Measurements from ENCODE around the gene FTO. TPM values are rescaled to one million over a fixed set of nuclear protein-coding genes. Genes with fewer than 3 reads are reported as not detected.

FTO gene
- total RNA-seq, 4 donors from 2014 or later = 102 to 138 (median 130) TPM

DNA sequence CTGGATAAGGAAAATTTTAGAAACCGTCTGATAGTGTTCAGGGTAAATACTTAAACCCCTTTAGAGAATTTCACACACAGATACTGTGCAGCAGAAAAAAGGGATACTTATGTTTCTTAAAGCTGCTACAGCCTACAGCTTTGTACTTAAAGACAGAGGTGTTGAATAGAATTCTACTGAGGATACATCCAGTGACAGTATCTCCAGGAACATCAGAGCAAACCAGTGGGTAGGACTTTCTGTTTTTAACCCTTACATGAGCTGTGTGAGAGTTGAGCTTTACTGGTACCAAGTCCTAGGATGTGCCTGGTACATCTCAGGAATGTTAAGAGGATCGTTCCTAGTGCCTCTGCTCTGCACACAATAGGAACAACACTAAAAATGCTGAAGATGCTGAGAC, 191.5 kb downstream of the FTO start:
- Histone ChIP-seq H3K27me3 (no peaks in the 10 kb centered on the region), H3K4me1 (peaks cover 0 to 51% (median 8%) of the 10 kb centered on the region in 3 donors), H3K36me3 (peaks cover 0 to 2% of the 10 kb centered on the region in 2 donors), H3K4me3 (no peak overlapping the region), H3K27ac (no peak overlapping the region), H3K9me3 (no peaks in the 10 kb centered on the region)
- ATAC-seq = no peak
- TF ChIP-seq POLR2A (IDR thresholded peaks at IDR 0.05) = no peak
- no peak for TF ChIP-seq EP300 (IDR thresholded peaks at IDR 0.05)
- TF ChIP-seq POLR2AphosphoS5 (IDR thresholded peaks at IDR 0.05) = no peak
- TF ChIP-seq, protein P1, sequence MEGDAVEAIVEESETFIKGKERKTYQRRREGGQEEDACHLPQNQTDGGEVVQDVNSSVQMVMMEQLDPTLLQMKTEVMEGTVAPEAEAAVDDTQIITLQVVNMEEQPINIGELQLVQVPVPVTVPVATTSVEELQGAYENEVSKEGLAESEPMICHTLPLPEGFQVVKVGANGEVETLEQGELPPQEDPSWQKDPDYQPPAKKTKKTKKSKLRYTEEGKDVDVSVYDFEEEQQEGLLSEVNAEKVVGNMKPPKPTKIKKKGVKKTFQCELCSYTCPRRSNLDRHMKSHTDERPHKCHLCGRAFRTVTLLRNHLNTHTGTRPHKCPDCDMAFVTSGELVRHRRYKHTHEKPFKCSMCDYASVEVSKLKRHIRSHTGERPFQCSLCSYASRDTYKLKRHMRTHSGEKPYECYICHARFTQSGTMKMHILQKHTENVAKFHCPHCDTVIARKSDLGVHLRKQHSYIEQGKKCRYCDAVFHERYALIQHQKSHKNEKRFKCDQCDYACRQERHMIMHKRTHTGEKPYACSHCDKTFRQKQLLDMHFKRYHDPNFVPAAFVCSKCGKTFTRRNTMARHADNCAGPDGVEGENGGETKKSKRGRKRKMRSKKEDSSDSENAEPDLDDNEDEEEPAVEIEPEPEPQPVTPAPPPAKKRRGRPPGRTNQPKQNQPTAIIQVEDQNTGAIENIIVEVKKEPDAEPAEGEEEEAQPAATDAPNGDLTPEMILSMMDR (IDR thresholded peaks at IDR 0.05) = no peak
- 71 to 85% methylated on average over 1 to 2 of the region's 2 CpGs for WGBS, 2 donors (ENCODE audit: low coverage in 1 of 2)

DNA sequence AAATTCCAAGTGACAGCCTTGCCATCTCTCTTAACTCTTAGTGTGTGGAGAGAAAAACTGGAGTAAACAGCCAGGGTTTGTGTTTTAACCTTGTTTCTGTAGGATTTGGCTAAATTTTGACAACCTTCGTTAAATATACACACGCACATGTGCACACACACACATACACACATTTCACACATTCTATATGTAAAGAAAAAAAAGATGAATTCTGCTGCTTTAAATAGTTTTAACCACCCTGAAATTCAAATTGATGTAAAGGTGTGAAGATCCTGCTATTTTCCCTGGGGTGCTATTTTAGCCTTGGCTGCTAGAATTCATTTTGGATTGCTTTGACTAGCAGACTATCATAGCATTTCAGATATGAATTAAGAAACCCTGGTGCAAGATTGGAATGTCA, 191.9 kb downstream of the FTO start:
- H3K4me3 ChIP-seq = no peak overlapping the region
- ATAC-seq = no peak
- 96 to 100% methylated on average over 2 of the region's 2 CpGs for WGBS, 2 donors (ENCODE audit: low coverage in 1 of 2)
- H3K36me3 ChIP-seq = no peaks in the 10 kb centered on the region
- no peak overlapping the region for H3K27ac ChIP-seq
- H3K4me1 ChIP-seq = peaks cover 0 to 51% (median 8%) of the 10 kb centered on the region in 3 donors
- no peaks in the 10 kb centered on the region for H3K27me3 ChIP-seq
- TF ChIP-seq POLR2A (IDR thresholded peaks at IDR 0.05) (no peak), POLR2AphosphoS5 (IDR thresholded peaks at IDR 0.05) (no peak), EP300 (IDR thresholded peaks at IDR 0.05) (no peak)
- TF ChIP-seq, protein P1 (IDR thresholded peaks at IDR 0.05) = no peak
- no peaks in the 10 kb centered on the region for H3K9me3 ChIP-seq

DNA sequence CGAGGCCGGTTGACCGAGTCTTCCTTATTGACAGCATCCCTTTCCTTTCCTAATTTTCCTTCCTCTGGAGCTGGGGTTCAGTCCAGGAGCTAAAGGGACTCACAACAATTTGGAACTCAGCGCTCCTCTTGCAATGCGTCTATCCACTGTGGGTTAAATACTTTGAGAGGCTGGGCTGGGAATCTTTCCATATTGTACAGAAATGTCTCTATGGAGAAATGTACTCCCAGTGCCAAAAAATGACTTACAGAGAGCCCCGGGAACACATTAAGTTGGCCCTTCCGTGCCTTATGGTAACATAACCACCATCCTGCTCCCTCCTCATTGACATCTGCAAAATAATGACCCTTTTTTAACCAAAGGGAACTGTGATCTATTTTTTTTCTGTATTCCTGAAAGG, 192.8 kb downstream of the FTO start:
- H3K4me1 ChIP-seq = peaks cover 0 to 51% (median 8%) of the 10 kb centered on the region in 3 donors
- WGBS, 2 donors (ENCODE audit: low coverage in 1 of 2) = 69 to 78% methylated on average over 7 of the region's 7 CpGs
- H3K36me3 ChIP-seq = no peaks in the 10 kb centered on the region
- no peaks in the 10 kb centered on the region for H3K9me3 ChIP-seq
- no peak overlapping the region for H3K27ac ChIP-seq
- H3K4me3 ChIP-seq = no peak overlapping the region
- no peak for ATAC-seq
- H3K27me3 ChIP-seq = no peaks in the 10 kb centered on the region
- no peak for TF ChIP-seq POLR2A (IDR thresholded peaks at IDR 0.05)
- no peak for TF ChIP-seq EP300 (IDR thresholded peaks at IDR 0.05)
- TF ChIP-seq POLR2AphosphoS5 (IDR thresholded peaks at IDR 0.05) = no peak
- TF ChIP-seq, protein P1 (IDR thresholded peaks at IDR 0.05) = no peak

DNA sequence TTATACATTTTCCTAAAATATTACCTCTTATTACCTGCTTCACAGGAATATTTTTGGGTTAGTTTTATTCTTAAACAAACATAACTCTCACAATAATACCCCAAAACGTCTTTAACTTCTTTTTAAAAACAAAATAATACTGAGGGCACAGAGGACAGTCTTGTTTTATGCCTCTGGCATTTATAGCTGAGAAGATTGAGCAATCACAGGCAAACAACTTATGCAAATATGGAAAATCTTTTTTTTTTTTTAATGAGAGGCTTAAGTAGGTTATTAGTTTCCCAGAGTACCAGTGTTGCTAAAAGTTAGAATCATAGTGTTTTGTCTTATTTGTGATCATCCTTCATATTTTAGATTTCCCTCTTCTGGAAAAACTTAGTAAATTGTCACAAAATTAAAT, 195.0 kb downstream of the FTO start:
- Histone ChIP-seq H3K4me1 (peaks cover 0 to 30% (median 4%) of the 10 kb centered on the region in 3 donors), H3K9me3 (no peaks in the 10 kb centered on the region), H3K27ac (no peak overlapping the region), H3K4me3 (no peak overlapping the region), H3K36me3 (peaks cover 0 to 10% of the 10 kb centered on the region in 2 donors), H3K27me3 (no peaks in the 10 kb centered on the region)
- no peak for ATAC-seq
- no peak for TF ChIP-seq POLR2A (IDR thresholded peaks at IDR 0.05)
- TF ChIP-seq EP300 (IDR thresholded peaks at IDR 0.05) = no peak
- TF ChIP-seq POLR2AphosphoS5 (IDR thresholded peaks at IDR 0.05) = no peak
- TF ChIP-seq, protein P1 (IDR thresholded peaks at IDR 0.05) = no peak
- 14 to 26% methylated on average over 1 of the region's 1 CpG for WGBS, 2 donors (ENCODE audit: low coverage in 1 of 2)

DNA sequence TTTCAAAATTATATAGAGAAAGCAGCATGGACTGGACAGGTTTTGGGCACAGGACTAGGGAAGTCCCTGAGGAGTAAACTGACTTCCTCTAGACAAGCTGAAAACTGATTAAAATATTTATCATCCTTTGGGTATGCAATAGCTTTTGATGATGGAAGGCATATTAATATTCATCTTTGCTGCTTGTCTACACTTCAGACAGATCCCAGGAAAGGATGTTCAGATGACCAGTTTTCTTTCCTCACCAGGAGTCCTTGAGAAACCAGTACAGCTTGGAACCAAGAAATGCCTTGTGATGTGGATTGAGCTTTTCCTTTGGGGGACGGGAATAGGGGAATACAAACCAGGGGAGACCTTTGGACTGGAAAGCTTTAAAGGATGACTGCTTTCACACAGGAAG, 195.5 kb downstream of the FTO start:
- no peak overlapping the region for H3K4me3 ChIP-seq
- H3K27me3 ChIP-seq = no peaks in the 10 kb centered on the region
- H3K9me3 ChIP-seq = no peaks in the 10 kb centered on the region
- WGBS, 2 donors (ENCODE audit: low coverage in 1 of 2) = 71% methylated on average over 1 of the region's 1 CpG; no CpG with 5 or more reads in 1 of the 2 donors
- ATAC-seq = no peak
- H3K4me1 ChIP-seq = peaks cover 0 to 28% (median 4%) of the 10 kb centered on the region in 3 donors
- H3K27ac ChIP-seq = no peak overlapping the region
- TF ChIP-seq, protein P1 (IDR thresholded peaks at IDR 0.05) = no peak
- no peak for TF ChIP-seq EP300 (IDR thresholded peaks at IDR 0.05)
- TF ChIP-seq POLR2A (IDR thresholded peaks at IDR 0.05) = no peak
- no peak for TF ChIP-seq POLR2AphosphoS5 (IDR thresholded peaks at IDR 0.05)
- peaks cover 0 to 10% of the 10 kb centered on the region in 2 donors for H3K36me3 ChIP-seq
